HG02884 (cell line): ENCODE data around the gene PRKG1.

Source experiments
- ATAC-seq: cut with Tn5 transposase; IDR thresholded peaks from one replicate; pipeline ENCODE4 v1.9.1; 2021; ENCODE audit warnings: mild to moderate bottlenecking, moderate library complexity; ENCODE audit not compliant: unreplicated experiment

PRKG1 gene

GRCh38 chr10:52266858-52267257 lies 1192.6 kb downstream of the PRKG1 start:
- ATAC-seq, result no peak

- ATAC-seq, result no peak
These were observed 1194.5 kb downstream of the PRKG1 start for GRCh38 chr10:52268790-52269189.

GRCh38 chr10:52269233-52269632 lies 1194.9 kb downstream of the PRKG1 start:
- no peak for ATAC-seq

- ATAC-seq, result no peak
These were observed 1201.9 kb downstream of the PRKG1 start for GRCh38 chr10:52276163-52276562.

- no peak for ATAC-seq
These were observed 1202.7 kb downstream of the PRKG1 start for GRCh38 chr10:52276986-52277385.

GRCh38 chr10:52279546-52279945 lies 1205.3 kb downstream of the PRKG1 start:
- no peak for ATAC-seq

GRCh38 chr10:52280051-52280450 lies 1205.8 kb downstream of the PRKG1 start:
- ATAC-seq, result no peak

- ATAC-seq, result no peak
These were observed 1208.9 kb downstream of the PRKG1 start for GRCh38 chr10:52283174-52283573.

- no peak for ATAC-seq
These were observed 1210.2 kb downstream of the PRKG1 start for GRCh38 chr10:52284416-52285013.

- no peak for ATAC-seq
These were observed 1213.6 kb downstream of the PRKG1 start for GRCh38 chr10:52287866-52288265.

GRCh38 chr10:52297747-52298146 lies 1223.5 kb downstream of the PRKG1 start:
- ATAC-seq, result no peak

- ATAC-seq, result no peak
These were observed 1226.5 kb downstream of the PRKG1 start for GRCh38 chr10:52300599-52301277.

GRCh38 chr10:52308251-52309031 lies 1234.2 kb downstream of the PRKG1 start:
- peak; percentile 83 for ATAC-seq

GRCh38 chr10:52312942-52313255 lies 1238.6 kb downstream of the PRKG1 start:
- no peak for ATAC-seq

- ATAC-seq, result no peak
These were observed 1239.1 kb downstream of the PRKG1 start for GRCh38 chr10:52313256-52313932.

- ATAC-seq, result peak; percentile 54
These were observed 1239.9 kb downstream of the PRKG1 start, which contains the start of gene DKK1 for GRCh38 chr10:52313933-52314821. Gene DKK1 (plus strand): TSS chr10:52314281. CDS start chr10:52314435, 154 bp downstream.

- ATAC-seq, result no peak
These were observed 1240.7 kb downstream of the PRKG1 start for GRCh38 chr10:52314822-52315552.

- no peak for ATAC-seq
These were observed 1241.7 kb downstream of the PRKG1 start for GRCh38 chr10:52316001-52316400.

GRCh38 chr10:52316500-52316899 lies 1242.2 kb downstream of the PRKG1 start:
- no peak for ATAC-seq
